Activated CD8-positive, alpha-beta T cell treated with anti-CD3 and anti-CD28 coated beads for 36 hours (primary cell): ENCODE data around the gene TNFAIP8L1. TPM values are rescaled to one million over a fixed set of nuclear protein-coding genes. Genes with fewer than 3 reads are reported as not detected.

Source experiments
- ATAC-seq: fragments of 200-7000 bp; cut with Tn5 transposase; one replicate; pipeline ENCODE4 v1.10.0; 2021; ENCODE audit warnings: mild to moderate bottlenecking, moderate library complexity
- CTCF ChIA-PET: fragments of 350-600 bp; sonication (Branson Sonifier 250); formaldehyde crosslinking; loops from one replicate; lab custom pipeline; 2021; ENCODE audit warnings: antibody characterized with exemption; lab: Charles Lee
- POLR2A ChIA-PET: fragments of 350-600 bp; sonication (Branson Sonifier 250); formaldehyde crosslinking; loops from one replicate; lab custom pipeline; 2021; ENCODE audit warnings: antibody characterized with exemption; lab: Charles Lee
- DNase-seq: peaks from one replicate; pipeline ENCODE4 v3.0.0-alpha.2; 2020
- H3K27ac Mint-ChIP-seq: one replicate; pipeline ENCODE4 v1.8.0; 2021; ENCODE audit warnings: mild to moderate bottlenecking, mixed read lengths
- H3K27me3 Mint-ChIP-seq: one replicate; pipeline ENCODE4 v1.8.0; 2021; ENCODE audit warnings: mixed read lengths
- H3K36me3 Mint-ChIP-seq: one replicate; pipeline ENCODE4 v1.8.0; 2021; ENCODE audit warnings: low read depth, mixed read lengths
- H3K4me1 Mint-ChIP-seq: one replicate; pipeline ENCODE4 v1.8.0; 2021; ENCODE audit warnings: low read depth, mixed read lengths
- H3K4me3 Mint-ChIP-seq: one replicate; pipeline ENCODE4 v1.8.0; 2021; ENCODE audit warnings: mild to moderate bottlenecking, moderate library complexity, mixed read lengths
- H3K9me3 Mint-ChIP-seq: one replicate; pipeline ENCODE4 v1.8.0; 2021; ENCODE audit warnings: mixed read lengths
- intact Hi-C: fragments of 100-400 bp; cut with micrococcal nuclease; formaldehyde crosslinking; loops from one replicate; pipeline ENCODE4 v1.10.0; 2022
- total RNA-seq, 2 experiments: library from RNA; stranded (reverse); gene quantifications; one replicate each; pipeline ENCODE4 v1.2.3, GENCODE V29; 2021
- TF ChIP-seq, protein P1 (sequence below): fragments of 200-600 bp; IDR thresholded peaks from one replicate; pipeline ENCODE4 v1.8.0; 2022; ENCODE audit warnings: antibody characterized with exemption, mild to moderate bottlenecking

The TNFAIP8L1 gene
- total RNA-seq, 2 experiments from 2014 or later, result 13.5 to 13.7 TPM

DNA sequence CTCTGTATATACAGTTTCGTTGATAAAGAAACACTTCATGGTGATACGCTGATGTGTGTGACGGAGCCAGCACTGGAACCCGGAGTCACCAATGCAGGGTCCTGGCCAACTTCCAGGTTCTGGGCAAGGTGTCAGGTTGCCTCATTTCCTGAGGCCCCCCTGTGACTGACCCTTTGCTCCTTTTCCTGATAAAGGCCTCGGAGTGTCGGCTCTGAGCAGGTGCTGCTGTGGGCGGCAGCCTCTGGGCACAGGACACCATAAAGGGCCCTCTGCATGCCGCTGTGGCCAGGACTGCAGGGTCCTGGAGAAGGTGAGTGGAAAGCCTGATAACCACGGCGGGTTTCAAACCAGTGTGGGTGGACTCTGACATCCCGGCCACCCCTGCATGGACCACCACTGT is 48.1 kb downstream of the TNFAIP8L1 start:
- Mint-ChIP-seq H3K36me3 (peaks cover 12% of the 10 kb centered on the region), H3K27me3 (no peaks in the 10 kb centered on the region), H3K9me3 (no peaks in the 10 kb centered on the region), H3K27ac (no peak overlapping the region), H3K4me1 (no peaks in the 10 kb centered on the region), H3K4me3 (no peak overlapping the region)
- intact Hi-C loops, result no loop called here
- DNase-seq (no peak), ATAC-seq (no peak)
- ChIA-PET POLR2A (no interaction called here), CTCF (no interaction called here)
- TF ChIP-seq, protein P1, sequence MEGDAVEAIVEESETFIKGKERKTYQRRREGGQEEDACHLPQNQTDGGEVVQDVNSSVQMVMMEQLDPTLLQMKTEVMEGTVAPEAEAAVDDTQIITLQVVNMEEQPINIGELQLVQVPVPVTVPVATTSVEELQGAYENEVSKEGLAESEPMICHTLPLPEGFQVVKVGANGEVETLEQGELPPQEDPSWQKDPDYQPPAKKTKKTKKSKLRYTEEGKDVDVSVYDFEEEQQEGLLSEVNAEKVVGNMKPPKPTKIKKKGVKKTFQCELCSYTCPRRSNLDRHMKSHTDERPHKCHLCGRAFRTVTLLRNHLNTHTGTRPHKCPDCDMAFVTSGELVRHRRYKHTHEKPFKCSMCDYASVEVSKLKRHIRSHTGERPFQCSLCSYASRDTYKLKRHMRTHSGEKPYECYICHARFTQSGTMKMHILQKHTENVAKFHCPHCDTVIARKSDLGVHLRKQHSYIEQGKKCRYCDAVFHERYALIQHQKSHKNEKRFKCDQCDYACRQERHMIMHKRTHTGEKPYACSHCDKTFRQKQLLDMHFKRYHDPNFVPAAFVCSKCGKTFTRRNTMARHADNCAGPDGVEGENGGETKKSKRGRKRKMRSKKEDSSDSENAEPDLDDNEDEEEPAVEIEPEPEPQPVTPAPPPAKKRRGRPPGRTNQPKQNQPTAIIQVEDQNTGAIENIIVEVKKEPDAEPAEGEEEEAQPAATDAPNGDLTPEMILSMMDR, result no peak

DNA sequence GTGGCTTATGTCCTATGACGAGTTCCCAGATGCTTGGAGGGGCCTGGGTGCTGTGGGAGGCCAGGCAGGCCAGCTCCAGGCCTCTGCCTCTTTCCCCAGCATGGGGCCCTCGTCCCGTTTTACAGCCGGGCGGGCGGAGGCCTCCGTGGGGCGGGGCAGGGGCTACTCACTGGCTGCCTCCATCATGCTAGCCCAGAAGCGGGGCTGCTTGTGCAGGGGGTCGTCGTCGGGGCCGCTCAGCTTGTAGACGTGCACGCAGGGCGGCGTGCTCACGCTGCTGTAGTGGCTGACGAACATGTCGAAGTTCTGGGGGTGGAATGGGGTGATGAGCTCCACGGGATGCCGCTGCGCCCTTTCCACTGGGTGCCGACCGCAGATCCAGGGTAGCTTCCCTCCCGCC is 49.3 kb downstream of the TNFAIP8L1 start:
- Mint-ChIP-seq H3K4me3 (no peak overlapping the region), H3K36me3 (peaks cover 12% of the 10 kb centered on the region), H3K4me1 (no peaks in the 10 kb centered on the region), H3K27ac (no peak overlapping the region), H3K9me3 (no peaks in the 10 kb centered on the region), H3K27me3 (no peaks in the 10 kb centered on the region)
- no peak for ATAC-seq
- DNase-seq, result no peak
- TF ChIP-seq, protein P1, result no peak
- POLR2A ChIA-PET, result interaction anchor here (0.6 kb wide), 1 partner anchor 305 kb away, joined by 3 read pairs; no protein-coding TSS in a partner anchor
- CTCF ChIA-PET, result interaction anchor here (1.1 kb wide), 1 partner anchor 18 kb away, joined by 3 read pairs; no protein-coding TSS in a partner anchor
- intact Hi-C loops, result no loop called here

DNA sequence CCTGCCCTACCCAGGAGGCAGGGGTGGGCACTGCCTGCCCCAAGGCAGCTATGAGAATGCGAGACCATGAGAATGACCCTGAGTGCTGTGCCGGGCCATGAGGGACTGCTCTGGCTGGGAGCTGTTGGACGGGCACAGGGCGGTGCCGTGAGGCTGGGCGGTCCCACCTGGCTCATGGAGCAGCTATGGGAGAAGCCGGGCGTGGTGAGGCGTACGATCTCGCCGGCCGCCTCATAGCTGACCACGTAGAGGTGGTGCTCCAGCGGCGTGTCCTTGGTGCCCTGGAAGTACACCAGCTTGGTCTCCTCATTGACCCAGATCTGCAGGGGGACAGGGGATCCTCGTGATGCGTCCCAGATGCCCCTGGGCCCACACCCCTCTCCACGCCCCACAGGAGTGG is 50.1 kb downstream of the TNFAIP8L1 start:
- H3K36me3 Mint-ChIP-seq, result peaks cover 11% of the 10 kb centered on the region
- no peaks in the 10 kb centered on the region for H3K27me3 Mint-ChIP-seq
- intact Hi-C loops, result no loop called here
- DNase-seq, result no peak
- H3K9me3 Mint-ChIP-seq, result no peaks in the 10 kb centered on the region
- H3K27ac Mint-ChIP-seq, result no peak overlapping the region
- ChIA-PET CTCF (interaction anchor here (1.1 kb wide), 1 partner anchor 18 kb away, joined by 3 read pairs; no protein-coding TSS in a partner anchor), POLR2A (no interaction called here)
- TF ChIP-seq, protein P1, result no peak
- H3K4me3 Mint-ChIP-seq, result no peak overlapping the region
- ATAC-seq, result no peak
- H3K4me1 Mint-ChIP-seq, result no peaks in the 10 kb centered on the region

DNA sequence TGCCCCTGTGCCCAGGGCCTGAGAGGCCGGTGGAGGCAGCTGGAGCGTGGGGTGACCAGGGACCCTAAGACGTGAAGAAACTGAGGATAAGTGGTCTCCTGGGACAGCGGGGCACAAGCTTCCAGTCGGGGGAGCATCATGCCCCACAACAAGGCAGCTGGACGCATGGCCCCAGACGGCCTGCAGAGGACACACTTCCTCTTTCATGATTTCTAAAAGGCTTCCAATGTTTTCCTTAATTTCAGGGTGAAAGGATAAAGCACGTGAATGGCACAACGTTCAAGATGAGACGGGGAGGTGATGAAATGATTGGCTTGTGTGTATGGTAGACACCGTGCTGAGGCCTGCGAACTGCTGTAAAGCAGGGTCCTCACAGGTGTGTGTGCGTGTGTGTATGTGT is 51.0 kb downstream of the TNFAIP8L1 start:
- intact Hi-C loops, result no loop called here
- H3K27ac Mint-ChIP-seq, result no peak overlapping the region
- H3K36me3 Mint-ChIP-seq, result peaks cover 14% of the 10 kb centered on the region
- no peaks in the 10 kb centered on the region for H3K27me3 Mint-ChIP-seq
- no peak overlapping the region for H3K4me3 Mint-ChIP-seq
- H3K9me3 Mint-ChIP-seq, result no peaks in the 10 kb centered on the region
- ATAC-seq (no peak), DNase-seq (no peak)
- POLR2A ChIA-PET, result no interaction called here
- H3K4me1 Mint-ChIP-seq, result no peaks in the 10 kb centered on the region
- TF ChIP-seq, protein P1, result no peak
- CTCF ChIA-PET, result no interaction called here

DNA sequence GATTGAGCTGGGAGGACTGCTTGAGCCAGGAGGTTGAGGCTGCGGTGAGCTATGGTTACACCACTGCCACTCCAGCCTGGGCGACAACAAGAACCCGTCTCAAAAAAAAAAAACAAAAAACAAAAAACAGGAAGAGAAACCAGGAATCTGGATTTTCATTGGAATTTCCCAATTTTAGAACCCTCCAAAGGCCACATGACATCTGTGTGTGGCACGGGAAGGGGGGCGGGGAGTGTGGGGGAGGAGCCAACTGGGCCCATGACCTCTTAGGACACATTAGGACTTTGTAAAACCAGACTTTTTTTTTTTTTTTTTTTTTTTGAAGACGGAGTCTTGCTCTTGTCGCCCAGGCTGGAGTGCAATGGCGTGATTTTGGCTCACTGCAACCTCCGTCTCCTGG is 52.1 kb downstream of the TNFAIP8L1 start:
- H3K36me3 Mint-ChIP-seq, result peaks cover 14% of the 10 kb centered on the region
- H3K4me1 Mint-ChIP-seq, result no peaks in the 10 kb centered on the region
- H3K27me3 Mint-ChIP-seq, result no peaks in the 10 kb centered on the region
- H3K4me3 Mint-ChIP-seq, result no peak overlapping the region
- no peak for ATAC-seq
- H3K9me3 Mint-ChIP-seq, result no peaks in the 10 kb centered on the region
- DNase-seq, result no peak
- intact Hi-C loops, result no loop called here
- no peak overlapping the region for H3K27ac Mint-ChIP-seq
- ChIA-PET POLR2A (no interaction called here), CTCF (no interaction called here)
- TF ChIP-seq, protein P1, result no peak
